Measurements from ENCODE around the gene ILRUN.
"Not testable (repeated sequence)": the region's sequence is repeated elsewhere in the genome, so short reads cannot be mapped to it uniquely, and the experiment has no call there.

Gene ILRUN

GRCh38 chr6:34696739-34697543 is at the start of gene ILRUN:
TSS of gene ILRUN (minus strand) at chr6:34696767. CDS start at chr6:34696603, 164 bp downstream.
- peak; percentile 98 for DNase-seq

DNA sequence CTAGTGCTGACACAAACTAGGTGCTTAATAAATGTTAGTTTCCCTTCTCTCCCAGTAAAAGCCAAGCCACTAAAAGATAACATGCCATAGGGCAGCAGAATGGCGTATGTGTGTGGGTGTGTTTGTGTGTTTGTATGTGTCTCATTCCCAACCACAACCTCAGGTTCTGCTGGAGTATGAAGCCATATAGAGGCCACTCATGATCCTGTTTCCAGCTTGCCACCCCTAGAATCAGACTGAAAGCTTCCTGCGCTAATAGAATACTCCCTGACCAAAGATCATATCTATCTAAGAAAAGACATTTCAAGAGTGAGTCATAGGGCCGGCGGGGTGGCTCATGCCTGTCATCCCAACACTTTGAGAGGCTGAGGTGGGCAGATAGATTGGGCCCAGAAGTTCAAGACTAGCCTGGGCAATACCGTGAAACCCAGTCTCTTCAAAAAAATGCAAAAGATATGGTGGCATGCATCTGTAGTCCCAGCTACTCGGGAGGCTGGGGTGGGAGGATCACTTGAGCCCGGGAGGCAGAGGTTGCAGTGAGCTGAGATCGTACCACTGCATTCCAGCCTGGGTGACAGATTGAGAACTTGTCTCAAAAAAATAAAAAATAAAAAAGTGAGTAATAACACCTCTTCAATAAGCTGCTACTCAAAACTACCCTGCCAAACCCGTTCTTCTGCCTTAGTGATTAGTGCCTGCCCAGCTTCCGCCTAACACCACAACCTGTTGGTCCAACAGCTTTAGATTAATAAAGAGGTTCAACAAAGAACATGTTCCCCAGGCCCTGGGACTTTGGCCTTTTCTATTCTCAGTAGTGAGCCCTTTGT is 48.9 kb upstream of the ILRUN start:
- DNase-seq, result no peak

GRCh38 chr6:34744294-34744647 is 47.7 kb upstream of the ILRUN start:
- not testable (repeated sequence) for DNase-seq

DNA sequence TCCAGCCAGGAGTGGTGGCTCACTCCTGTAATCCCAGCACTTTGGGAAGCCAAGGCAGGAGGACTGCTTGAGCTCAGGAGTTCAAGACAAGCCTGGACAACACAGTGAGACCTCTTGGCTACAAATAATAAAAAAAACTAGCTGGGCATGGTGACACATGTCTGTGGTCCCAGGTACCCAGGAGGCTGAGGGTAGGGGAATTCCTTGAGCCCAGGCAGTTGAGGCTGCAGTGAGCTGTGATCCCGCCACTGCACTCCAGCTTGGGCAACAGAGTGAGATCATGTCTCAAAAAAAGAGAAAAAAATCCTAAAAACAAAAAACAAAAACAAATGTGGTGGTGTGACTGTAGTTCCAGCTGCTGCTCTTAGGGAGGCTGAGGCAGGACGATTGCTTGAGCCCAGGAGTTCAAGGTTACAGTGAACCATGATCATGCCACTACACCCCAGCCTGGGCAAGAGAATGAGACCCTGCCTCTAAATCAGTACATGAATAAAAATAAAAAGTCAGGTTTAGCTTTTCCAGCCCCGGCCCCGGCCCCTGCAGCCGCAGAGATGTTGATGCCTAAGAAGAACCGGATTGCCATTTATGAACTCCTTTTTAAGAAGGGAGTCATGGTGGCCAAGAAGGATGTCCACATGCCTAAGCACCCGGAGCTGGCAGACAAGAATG is 47.2 kb upstream of the ILRUN start:
- no peak for DNase-seq

DNA sequence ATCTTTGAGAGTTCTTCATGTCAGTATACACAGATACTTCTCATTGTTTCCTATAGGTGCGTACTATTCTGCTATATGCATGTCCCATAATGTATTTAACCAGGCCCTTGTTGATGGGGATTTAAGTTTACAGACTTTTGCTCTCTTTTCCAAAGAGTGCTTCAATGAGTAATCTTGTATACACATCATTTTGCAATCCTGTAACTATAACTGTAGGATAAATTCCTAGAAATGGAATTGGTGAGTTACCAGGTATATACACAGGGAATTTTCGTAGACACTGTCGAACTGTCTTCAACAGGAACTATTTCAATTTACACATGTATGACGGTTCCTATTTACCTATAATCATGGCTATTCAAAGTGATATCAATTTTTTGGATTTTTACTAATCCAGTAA is 45.5 kb upstream of the ILRUN start:
- DNase-seq, result no peak

GRCh38 chr6:34736823-34737222 is 40.3 kb upstream of the ILRUN start:
- DNase-seq, result no peak

DNA sequence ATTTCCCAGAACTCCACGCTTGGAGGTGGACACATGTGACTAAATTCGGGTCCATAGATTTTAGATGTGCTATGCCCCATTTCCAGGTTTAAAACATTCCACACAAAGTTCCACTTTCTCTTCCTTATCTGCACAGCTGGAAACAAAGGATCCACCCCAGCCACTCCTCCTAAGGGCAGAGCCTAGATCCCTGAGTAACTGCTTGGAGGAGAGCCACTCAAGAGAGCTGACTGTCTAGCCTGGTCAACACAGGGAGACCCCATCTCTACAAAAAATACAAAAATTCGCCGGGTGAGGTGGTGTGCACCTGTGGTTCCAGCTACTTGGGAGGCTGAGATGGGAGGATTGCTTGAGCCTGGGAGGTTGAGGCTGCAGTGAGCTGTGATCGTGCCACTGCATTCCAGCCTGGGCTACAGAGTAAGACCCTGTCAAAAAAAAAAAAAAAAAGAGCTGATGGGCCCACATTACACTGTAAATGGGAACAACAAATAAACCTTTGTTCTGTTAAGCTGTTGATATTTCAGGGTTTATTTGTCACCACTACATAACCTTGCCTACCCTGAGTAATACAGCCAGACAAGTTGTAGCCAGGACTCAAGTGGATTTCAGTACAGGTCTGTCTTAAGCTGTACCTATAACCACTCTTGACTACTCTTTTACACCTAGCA is 35.0 kb upstream of the ILRUN start:
- no peak for DNase-seq

DNA sequence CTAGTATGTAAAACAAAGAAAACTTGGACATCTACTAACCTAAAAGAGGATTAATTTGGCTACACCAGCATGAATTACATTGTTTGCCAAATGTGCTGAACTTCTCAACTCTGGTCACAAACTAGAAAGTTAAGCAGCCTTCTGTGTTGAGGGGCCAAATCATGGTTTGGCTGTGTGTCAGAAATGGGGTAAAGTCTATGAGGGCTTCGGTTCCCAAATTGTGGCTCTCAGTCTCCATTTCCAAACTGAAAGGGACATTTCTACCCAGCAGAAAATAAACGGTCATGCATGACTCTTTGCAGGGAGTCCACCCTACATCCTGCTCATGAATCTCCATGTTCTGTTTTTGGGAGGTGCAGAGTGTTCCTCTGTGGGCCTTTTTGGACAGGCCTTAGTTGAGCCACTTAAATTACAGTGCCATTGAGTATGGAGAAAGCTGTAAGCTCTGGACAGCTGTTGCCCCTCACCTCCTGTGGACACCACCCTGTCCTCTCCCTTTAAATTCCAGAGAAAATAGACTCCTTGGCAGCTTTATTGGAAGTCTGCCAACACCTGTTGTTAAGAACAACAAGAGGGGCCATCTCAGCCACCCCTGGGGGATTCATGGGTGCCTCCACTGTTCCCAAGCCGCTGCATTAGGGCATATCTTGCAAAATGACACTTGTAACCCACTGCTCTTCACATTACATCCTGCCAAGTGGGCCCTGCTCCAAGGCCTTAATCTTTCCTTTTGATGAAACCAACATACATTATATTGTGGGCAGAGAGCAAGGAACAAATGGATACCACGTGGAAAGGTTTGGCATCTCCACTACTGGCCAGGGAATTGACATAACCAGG is 33.3 kb upstream of the ILRUN start:
- DNase-seq, result no peak

DNA sequence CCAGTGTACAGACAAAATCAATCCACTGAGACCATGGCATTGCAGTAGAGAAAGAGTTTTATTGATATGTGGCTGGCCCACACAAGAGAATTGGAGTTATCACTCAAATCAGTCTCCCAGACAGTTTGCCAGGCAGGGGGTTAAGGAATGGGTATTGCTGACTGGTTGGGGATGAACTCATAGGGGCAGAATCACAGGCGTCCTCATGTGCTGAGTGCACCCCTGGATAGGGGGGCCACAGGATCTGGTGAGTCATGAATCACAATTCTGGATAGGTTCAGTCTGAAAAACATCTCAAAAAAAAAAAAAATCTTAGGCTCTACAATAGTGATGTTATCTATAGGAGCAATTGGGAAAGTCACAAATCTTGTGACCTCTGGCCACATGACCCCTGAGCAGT is 29.5 kb upstream of the ILRUN start:
- no peak for DNase-seq

DNA sequence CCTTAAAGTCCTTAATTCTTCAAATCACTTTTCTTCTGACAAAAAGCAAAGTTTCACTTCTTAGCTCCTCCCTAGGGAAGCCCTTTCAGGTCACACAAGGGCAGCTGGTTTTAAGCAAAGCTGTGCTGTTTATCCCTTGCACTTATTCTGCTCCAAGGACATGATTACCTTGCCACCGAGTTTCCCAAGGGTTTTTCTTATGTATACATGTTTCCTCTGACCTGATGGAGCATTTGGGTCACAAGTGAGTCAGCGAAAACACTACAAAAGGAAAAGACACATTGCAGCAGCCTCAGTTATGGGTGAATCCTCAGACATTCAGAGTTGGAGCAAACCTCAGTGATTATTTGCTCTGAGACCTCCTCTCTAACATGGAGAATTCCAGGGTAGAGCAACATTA is 26.6 kb upstream of the ILRUN start:
- DNase-seq, result no peak

GRCh38 chr6:34722451-34722850 is 25.9 kb upstream of the ILRUN start:
- DNase-seq, result no peak

- not testable (repeated sequence) for DNase-seq
Observed at GRCh38 chr6:34720160-34720559, 23.6 kb upstream of the ILRUN start.

GRCh38 chr6:34719646-34720045 is 23.1 kb upstream of the ILRUN start:
- DNase-seq, result not testable (repeated sequence)

- no peak for DNase-seq
Observed at GRCh38 chr6:34718976-34719375, 22.4 kb upstream of the ILRUN start.

- no peak for DNase-seq
Observed at GRCh38 chr6:34717466-34717865, 20.9 kb upstream of the ILRUN start.

GRCh38 chr6:34714663-34715062 is 18.1 kb upstream of the ILRUN start:
- DNase-seq, result no peak

GRCh38 chr6:34712881-34713280 is 16.3 kb upstream of the ILRUN start:
- not testable (repeated sequence) for DNase-seq

GRCh38 chr6:34709386-34709785 is 12.8 kb upstream of the ILRUN start:
- DNase-seq, result no peak

GRCh38 chr6:34705241-34705640 is 8.7 kb upstream of the ILRUN start:
- DNase-seq, result no peak

GRCh38 chr6:34701199-34701598 is 4.6 kb upstream of the ILRUN start:
- no peak for DNase-seq

GRCh38 chr6:34697904-34698559 is 1.5 kb upstream of the ILRUN start:
- no peak for DNase-seq

- no peak for DNase-seq
Observed at GRCh38 chr6:34697544-34697836, 923 bp upstream of the ILRUN start.
